Calu3 (cell line): Measurements from ENCODE around the gene TPSB2. TPM values are rescaled to one million over a fixed set of nuclear protein-coding genes. Genes with fewer than 3 reads are reported as not detected.

Experiments used
- BruUV-seq: library from RNA; stranded (reverse); fragments of 400-500 nt; replicated peaks from 2 replicates; lab custom pipeline; 2021; lab: Mats Ljungman, UMichigan
- CTCF ChIA-PET: fragments of 300-600 bp; sonication (Branson Sonifier 250); formaldehyde crosslinking; loops from one replicate; lab custom pipeline; 2022; ENCODE audit warnings: antibody characterized with exemption; lab: Charles Lee
- DNase-seq: peaks from one replicate; pipeline ENCODE4 v3.0.0; 2022
- H3K27ac Mint-ChIP-seq: one replicate; pipeline ENCODE4 v1.8.0; 2022; ENCODE audit warnings: mixed read lengths; ENCODE audit not compliant: unreplicated experiment
- H3K27me3 Mint-ChIP-seq: one replicate; pipeline ENCODE4 v1.8.0; 2022; ENCODE audit warnings: mixed read lengths; ENCODE audit not compliant: unreplicated experiment
- H3K36me3 Mint-ChIP-seq: one replicate; pipeline ENCODE4 v1.8.0; 2022; ENCODE audit warnings: mild to moderate bottlenecking, moderate library complexity, mixed read lengths; ENCODE audit not compliant: insufficient read depth, unreplicated experiment
- H3K4me1 Mint-ChIP-seq: one replicate; pipeline ENCODE4 v1.8.0; 2022; ENCODE audit warnings: mild to moderate bottlenecking, low read depth, mixed read lengths; ENCODE audit not compliant: unreplicated experiment
- H3K4me3 Mint-ChIP-seq: one replicate; pipeline ENCODE4 v1.8.0; 2022; ENCODE audit warnings: mild to moderate bottlenecking, low read depth, moderate library complexity, mixed read lengths; ENCODE audit not compliant: unreplicated experiment
- H3K9me3 Mint-ChIP-seq: one replicate; pipeline ENCODE4 v1.8.0; 2022; ENCODE audit warnings: low read depth, mixed read lengths; ENCODE audit not compliant: unreplicated experiment
- intact Hi-C: fragments of 100-400 bp; cut with micrococcal nuclease; formaldehyde crosslinking; loops from one replicate; pipeline ENCODE4 v1.10.0; 2022; ENCODE audit not compliant: unreplicated experiment
- total RNA-seq: library from RNA; stranded (reverse); gene quantifications from 2 replicates; pipeline ENCODE4 v1.2.3, GENCODE V29; 2022
- TF ChIP-seq, protein P1 (sequence below): fragments of 200-600 bp; IDR thresholded peaks from one replicate; pipeline ENCODE4 v1.8.0; 2022; ENCODE audit warnings: antibody characterized with exemption; ENCODE audit not compliant: unreplicated experiment

The TPSB2 gene
- total RNA-seq, 1 experiment from 2014 or later, result not detected

DNA sequence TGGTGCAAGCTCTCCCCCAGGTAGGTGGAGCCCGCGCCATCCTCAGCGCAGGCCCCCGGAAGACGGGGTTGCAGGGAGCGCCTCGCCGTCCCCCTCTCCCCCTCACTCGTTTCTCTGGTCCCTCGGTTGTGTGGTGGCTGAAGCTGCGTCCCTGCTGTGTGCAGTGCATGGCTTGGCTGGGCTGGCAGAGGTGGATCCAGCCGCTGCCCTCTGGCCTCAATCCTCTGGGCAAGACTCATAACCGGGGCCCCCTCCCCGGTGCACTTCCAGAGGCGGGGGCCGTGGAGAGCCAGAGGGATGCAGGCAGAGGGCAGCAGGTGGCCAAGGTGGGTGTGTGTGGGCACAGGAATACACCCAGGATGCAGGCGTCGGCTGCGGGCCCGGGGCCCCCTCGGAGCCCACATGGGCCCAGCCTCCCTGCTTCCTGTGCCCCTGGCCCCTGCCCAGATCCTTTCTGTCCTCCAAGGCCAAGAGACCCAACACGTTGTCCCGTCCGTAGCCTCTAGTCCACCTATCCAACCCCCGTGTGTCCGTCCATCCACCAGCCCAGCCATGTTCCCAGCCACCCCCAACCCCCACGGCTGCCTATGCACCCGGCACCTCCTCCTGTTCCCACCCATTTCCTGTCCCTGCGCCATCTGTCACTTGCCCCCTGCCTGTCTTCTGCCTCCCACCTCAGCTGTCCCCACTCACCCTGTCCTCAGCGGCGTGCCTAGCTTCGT is 14.2 kb downstream of the TPSB2 start:
- CTCF ChIA-PET, result interaction anchor here (0.6 kb wide), 1 partner anchor 618 kb away, joined by 6 read pairs; no protein-coding TSS in a partner anchor
- Mint-ChIP-seq H3K4me3 (no peak overlapping the region), H3K27ac (no peak overlapping the region), H3K27me3 (peaks cover 85% of the 10 kb centered on the region), H3K36me3 (peaks cover 4% of the 10 kb centered on the region), H3K4me1 (no peaks in the 10 kb centered on the region), H3K9me3 (no peaks in the 10 kb centered on the region)
- TF ChIP-seq, protein P1, sequence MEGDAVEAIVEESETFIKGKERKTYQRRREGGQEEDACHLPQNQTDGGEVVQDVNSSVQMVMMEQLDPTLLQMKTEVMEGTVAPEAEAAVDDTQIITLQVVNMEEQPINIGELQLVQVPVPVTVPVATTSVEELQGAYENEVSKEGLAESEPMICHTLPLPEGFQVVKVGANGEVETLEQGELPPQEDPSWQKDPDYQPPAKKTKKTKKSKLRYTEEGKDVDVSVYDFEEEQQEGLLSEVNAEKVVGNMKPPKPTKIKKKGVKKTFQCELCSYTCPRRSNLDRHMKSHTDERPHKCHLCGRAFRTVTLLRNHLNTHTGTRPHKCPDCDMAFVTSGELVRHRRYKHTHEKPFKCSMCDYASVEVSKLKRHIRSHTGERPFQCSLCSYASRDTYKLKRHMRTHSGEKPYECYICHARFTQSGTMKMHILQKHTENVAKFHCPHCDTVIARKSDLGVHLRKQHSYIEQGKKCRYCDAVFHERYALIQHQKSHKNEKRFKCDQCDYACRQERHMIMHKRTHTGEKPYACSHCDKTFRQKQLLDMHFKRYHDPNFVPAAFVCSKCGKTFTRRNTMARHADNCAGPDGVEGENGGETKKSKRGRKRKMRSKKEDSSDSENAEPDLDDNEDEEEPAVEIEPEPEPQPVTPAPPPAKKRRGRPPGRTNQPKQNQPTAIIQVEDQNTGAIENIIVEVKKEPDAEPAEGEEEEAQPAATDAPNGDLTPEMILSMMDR, result no peak
- no TSS peak for BruUV-seq
- DNase-seq, result no peak
- intact Hi-C loops, result no loop called here

DNA sequence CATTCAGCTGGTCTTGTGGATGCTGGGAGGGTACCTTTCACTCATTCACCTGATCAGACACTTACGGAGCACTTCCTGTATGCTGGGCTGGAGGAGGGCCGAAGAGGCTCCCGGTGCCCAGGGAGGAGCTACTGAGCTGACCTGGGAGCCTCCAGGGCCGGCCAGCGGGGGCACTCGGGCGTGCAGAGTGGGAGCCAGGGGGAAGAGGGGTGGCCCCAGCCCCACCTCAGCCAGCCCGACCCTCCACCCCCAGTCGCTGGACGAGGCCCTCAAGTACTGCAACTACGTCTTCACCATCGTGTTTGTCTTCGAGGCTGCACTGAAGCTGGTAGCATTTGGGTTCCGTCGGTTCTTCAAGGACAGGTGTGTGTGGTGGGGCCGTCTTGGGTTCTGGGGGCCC is 15.3 kb downstream of the TPSB2 start:
- Mint-ChIP-seq H3K4me1 (no peaks in the 10 kb centered on the region), H3K27me3 (peaks cover 89% of the 10 kb centered on the region), H3K27ac (no peak overlapping the region), H3K36me3 (peaks cover 5% of the 10 kb centered on the region), H3K9me3 (no peaks in the 10 kb centered on the region), H3K4me3 (no peak overlapping the region)
- TF ChIP-seq, protein P1, result no peak
- CTCF ChIA-PET, result interaction anchor here (0.6 kb wide), 1 partner anchor 21 kb away, joined by 5 read pairs; no protein-coding TSS in a partner anchor
- no TSS peak for BruUV-seq
- intact Hi-C loops, result no loop called here
- no peak for DNase-seq

DNA sequence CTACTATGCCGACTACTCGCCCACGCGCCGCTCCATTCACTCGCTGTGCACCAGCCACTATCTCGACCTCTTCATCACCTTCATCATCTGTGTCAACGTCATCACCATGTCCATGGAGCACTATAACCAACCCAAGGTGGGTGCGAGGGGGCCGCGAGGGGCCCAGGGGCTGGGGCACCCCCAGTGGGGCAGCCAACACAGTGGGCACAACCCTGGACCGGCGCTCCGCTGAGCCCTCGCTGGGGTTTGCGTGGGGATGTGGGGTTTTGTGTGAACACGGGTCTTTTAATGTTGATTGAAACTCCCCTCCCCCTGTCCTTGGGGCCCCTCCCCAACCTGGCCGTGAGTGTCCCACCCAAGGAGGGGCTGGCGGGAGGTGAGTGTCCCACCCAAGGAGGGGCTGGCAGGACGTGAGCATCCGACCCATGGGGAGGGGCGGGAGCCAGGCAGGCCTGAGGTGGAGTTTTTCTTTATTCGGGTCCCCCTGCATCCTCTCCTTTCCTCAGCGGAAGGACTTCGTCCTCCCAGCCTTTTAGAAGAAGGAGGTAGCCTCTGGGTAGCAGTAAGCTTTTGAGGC is 16.1 kb downstream of the TPSB2 start:
- CTCF ChIA-PET, result no interaction called here
- Mint-ChIP-seq H3K27ac (no peak overlapping the region), H3K4me3 (no peak overlapping the region), H3K27me3 (peaks cover 87% of the 10 kb centered on the region), H3K4me1 (no peaks in the 10 kb centered on the region), H3K9me3 (no peaks in the 10 kb centered on the region), H3K36me3 (peaks cover 5% of the 10 kb centered on the region)
- intact Hi-C loops, result no loop called here
- BruUV-seq, result no TSS peak
- TF ChIP-seq, protein P1, result no peak
- no peak for DNase-seq

DNA sequence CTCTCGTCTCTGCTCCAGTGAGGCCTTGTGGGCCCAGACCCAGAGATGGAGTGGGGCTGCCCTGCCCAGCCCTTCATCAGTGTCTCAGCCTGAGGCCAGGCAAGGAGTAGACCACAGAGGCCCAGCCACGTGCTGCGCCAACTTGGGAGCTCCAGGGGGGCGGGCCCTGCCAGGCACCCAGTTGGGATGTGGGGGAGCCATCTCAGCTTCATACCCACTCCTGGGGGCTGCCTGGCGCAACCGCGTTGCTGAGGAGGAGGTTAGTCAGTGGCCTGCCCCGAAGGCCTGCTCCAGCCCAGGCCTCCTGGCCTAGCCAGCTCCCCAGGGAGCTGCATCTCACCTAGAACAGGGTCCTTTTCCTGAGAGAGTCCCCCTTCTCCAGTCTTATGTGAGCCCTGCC is 16.8 kb downstream of the TPSB2 start:
- Mint-ChIP-seq H3K36me3 (peaks cover 5% of the 10 kb centered on the region), H3K27ac (no peak overlapping the region), H3K4me1 (no peaks in the 10 kb centered on the region), H3K4me3 (no peak overlapping the region), H3K27me3 (peaks cover 87% of the 10 kb centered on the region), H3K9me3 (no peaks in the 10 kb centered on the region)
- BruUV-seq, result no TSS peak
- CTCF ChIA-PET, result no interaction called here
- TF ChIP-seq, protein P1, result no peak
- intact Hi-C loops, result no loop called here
- DNase-seq, result no peak
